K562 (cell line): ENCODE results near the gene SLC1A3. TPM values are rescaled to one million over a fixed set of nuclear protein-coding genes. Genes with fewer than 3 reads are reported as not detected.

Source experiments
- ATAC-seq: fragments of 200-7000 bp; cut with Tn5 transposase; 3 replicates; pipeline ENCODE4 v1.9.1; 2020; ENCODE audit warnings: moderate library complexity
- BruUV-seq: library from RNA; stranded (reverse); fragments of 400-500 nt; replicated peaks from 2 replicates; lab custom pipeline; 2021; lab: Mats Ljungman, UMichigan
- CTCF ChIA-PET: fragments of 300-600 bp; formaldehyde crosslinking; extraction: SDS; loops from one replicate; lab custom pipeline; 2021; ENCODE audit warnings: low intra/inter-chr PET ratio; lab: Yijun Ruan, JAX
- POLR2A ChIA-PET: fragments of 300-600, 350-650 bp; sonication (Branson Sonifier 250); formaldehyde crosslinking; extraction: SDS; loops from one replicate; lab custom pipeline; 2021; ENCODE audit warnings: antibody characterized with exemption, inconsistent platforms; lab: Yijun Ruan, JAX
- DNase-seq, 4 experiments: peaks; one replicate each; pipeline versions ENCODE4 v3.0.0 to v3.0.0-alpha.2; 2011 to 2018; ENCODE audit warnings: low spot score in 3 of 4, mixed read lengths in 3 of 4; ENCODE audit errors: extremely low read depth in 1 of 4
- FAIRE-seq: peaks from 2 replicates; lab custom pipeline; 2011; peaks lifted over from hg19 to GRCh38; lab: Jason Lieb, UNC
- H2AFZ ChIP-seq: 2 replicates; pipeline ENCODE4 v1.6.0; 2011; ENCODE audit warnings: low read depth, low read length, control low read depth, inconsistent platforms
- H3K27ac ChIP-seq: fragments of 200-600 bp; 3 replicates; pipeline ENCODE4 v1.8.0; 2011; ENCODE audit warnings: low read depth, mild to moderate bottlenecking, control low read depth, inconsistent platforms, low read length, moderate library complexity, mixed read lengths; ENCODE audit errors: extremely low read depth
- H3K27me3 ChIP-seq, 2 experiments: fragments of 300-600 bp in 1 of 2; 2 replicates in 1 of 2; 3 replicates in 1 of 2; pipeline versions ENCODE4 v1.6.0 to v1.8.0; 2011; ENCODE audit warnings: inconsistent platforms in 2 of 2, low read length in 2 of 2, mild to moderate bottlenecking in 1 of 2, mixed read lengths in 1 of 2, moderate library complexity in 1 of 2; ENCODE audit not compliant: control insufficient read depth in 2 of 2, insufficient read depth in 2 of 2
- H3K36me3 ChIP-seq: fragments of 300-600 bp; 3 replicates; pipeline ENCODE4 v1.8.0; 2011; ENCODE audit warnings: mild to moderate bottlenecking, low read length, inconsistent platforms; ENCODE audit not compliant: control insufficient read depth, insufficient read depth
- H3K4me1 ChIP-seq, 2 experiments: fragments of 200-600 bp in 1 of 2; replicated peaks in 1 of 2; 2 replicates in 1 of 2; 3 replicates in 1 of 2; pipeline versions ENCODE4 v1.5.1 to v1.8.0; 2011; ENCODE audit warnings: inconsistent platforms in 2 of 2, low read length in 2 of 2, mild to moderate bottlenecking in 1 of 2, mixed read lengths in 1 of 2, moderate library complexity in 1 of 2; ENCODE audit not compliant: control insufficient read depth in 2 of 2, insufficient read depth in 2 of 2
- H3K4me2 ChIP-seq: 2 replicates; pipeline ENCODE4 v1.6.1; 2011; ENCODE audit warnings: low read length, control low read depth, inconsistent platforms, mixed read lengths; ENCODE audit not compliant: insufficient read depth
- H3K4me3 ChIP-seq: fragments of 200-600 bp; sonication (generic), shearing (Covaris generic); 2 replicates; pipeline ENCODE4 v1.5.1; 2016; ENCODE audit warnings: control low read depth, inconsistent platforms
- H3K79me2 ChIP-seq: fragments of 200-600 bp; 3 replicates; pipeline ENCODE4 v1.8.0; 2011; ENCODE audit warnings: low read length, inconsistent platforms; ENCODE audit not compliant: control insufficient read depth, insufficient read depth
- H3K9ac ChIP-seq, 2 experiments: 2 replicates each; pipeline versions ENCODE4 v1.6.0 to v1.6.1; 2011; ENCODE audit warnings: low read depth in 2 of 2, low read length in 2 of 2, control low read depth in 1 of 2, inconsistent platforms in 1 of 2, mild to moderate bottlenecking in 1 of 2, mixed read lengths in 1 of 2; ENCODE audit not compliant: insufficient read depth in 1 of 2
- H3K9me1 ChIP-seq: one replicate; pipeline ENCODE4 v1.6.0; 2011; ENCODE audit warnings: inconsistent platforms, mild to moderate bottlenecking, low read length, moderate library complexity; ENCODE audit not compliant: control insufficient read depth, insufficient read depth
- H3K9me3 ChIP-seq: replicated peaks from 2 replicates; pipeline ENCODE4 v1.5.1; 2011; ENCODE audit warnings: low read depth, low read length, inconsistent platforms; ENCODE audit not compliant: control insufficient read depth, insufficient read depth
- H4K20me1 ChIP-seq: replicated peaks from 2 replicates; pipeline ENCODE4 v1.6.1; 2011; ENCODE audit warnings: low read length, inconsistent platforms, mixed read lengths; ENCODE audit not compliant: control insufficient read depth, insufficient read depth
- KDM4B ChIP-seq, 2 experiments: fragments of 450-650 bp in 1 of 2; sonication (generic) in 1 of 2; IDR thresholded peaks; 2 replicates each; pipeline ENCODE4 v1.6.1; 2016 to 2017; ENCODE audit warnings: borderline replicate concordance in 2 of 2, antibody characterized with exemption in 1 of 2, low read depth in 1 of 2, mild to moderate bottlenecking in 1 of 2
- MYNN ChIP-seq, 2 experiments: sonication (generic); formaldehyde crosslinking in 1 of 2; IDR thresholded peaks; 2 replicates each; pipeline versions ENCODE4 v1.5.0 to v1.6.1; 2016 to 2020; ENCODE audit warnings: antibody characterized with exemption in 1 of 2, missing genetic modification reagents in 1 of 2
- WHSC1 ChIP-seq: IDR thresholded peaks from one replicate; pipeline ENCODE4 v1.6.1; 2012; ENCODE audit warnings: low read length, control low read depth, inconsistent platforms
- ZNF282 ChIP-seq: sonication (generic); formaldehyde crosslinking; IDR thresholded peaks from 2 replicates; pipeline ENCODE4 v1.8.1; 2023; ENCODE audit warnings: missing genetic modification reagents
- ZNF398 ChIP-seq: fragments of 250-450 bp; sonication (Bioruptor Pico); IDR thresholded peaks from 2 replicates; pipeline ENCODE4 v1.8.0; 2021; ENCODE audit warnings: moderate library complexity, mild to moderate bottlenecking, inconsistent platforms
- WGBS: fragments of 100-300 bp; shearing (Covaris generic); methylation state at CpG from one replicate; pipeline ENCODE4 v1.1.6; 2016; ENCODE audit warnings: low coverage, mixed read lengths; ENCODE audit not compliant: insufficient coverage; ENCODE audit errors: missing lambda C conversion rate; 5-methylcytosine and 5-hydroxymethylcytosine counted together
- in situ Hi-C: fragments of 300-500 bp; cut with MboI; formaldehyde crosslinking; loops from 4 replicates; pipeline ENCODE4 v1.15.0; 2018; ENCODE audit warnings: inconsistent platforms, mixed read lengths
- intact Hi-C: fragments of 100-400 bp; cut with micrococcal nuclease; formaldehyde crosslinking; loops from 2 replicates; pipeline ENCODE4 v1.14.2; 2022
- polyA plus RNA-seq, 8 experiments: library from polyadenylated mRNA; depleted of rRNA in 4 of 8; stranded (reverse) in 5 of 8; unstranded in 3 of 8; fragments of >200 nt; fragmentation: Nextera tagmentation in 2 of 8; fragmentation: Illumina TruSeq in 1 of 8; extraction: Ambion mirVana in 2 of 8; extraction: Trizol in 1 of 8; gene quantifications; 2 replicates each; pipeline versions ENCODE4 v1.2.1 to v1.2.3, GENCODE V29; 2011 to 2014; ENCODE audit warnings: inconsistent platforms in 1 of 8, missing spikeins in 1 of 8
- total RNA-seq, 7 experiments: library from RNA; depleted of rRNA in 6 of 7; stranded (reverse); fragments of >200 nt in 6 of 7; fragmentation: Illumina TruSeq in 2 of 7; extraction: Trizol in 2 of 7; gene quantifications; 2 replicates each; pipeline versions ENCODE4 v1.2.1 to v1.2.3, GENCODE V29; 2011 to 2021; ENCODE audit warnings: low replicate concordance in 1 of 7
- TF ChIP-seq, protein P1 (sequence below), 3 experiments: fragments of 200-800 bp in 1 of 3; fragments of 250-450 bp in 1 of 3; fragments of 450-650 bp in 1 of 3; sonication (Bioruptor Pico) in 1 of 3; sonication (Bioruptor generic) in 1 of 3; formaldehyde crosslinking in 1 of 3; IDR thresholded peaks; 2 replicates each; pipeline versions ENCODE4 v1.6.1 to v1.8.0; 2016 to 2022; ENCODE audit warnings: mild to moderate bottlenecking in 2 of 3, missing genetic modification characterization in 2 of 3, missing compliant biosample characterization in 1 of 3, moderate library complexity in 1 of 3

The SLC1A3 gene
- total and polyA plus RNA-seq, 9 of the 15 experiments (the other 6 are each of a cell fraction or from before 2014, with no cell fraction given) = 0.13 TPM; not detected in 8

GRCh38 chr5:36689225-36689624, 82.8 kb downstream of the SLC1A3 start:
- Histone ChIP-seq H3K4me2 (no peak overlapping the region), H3K9me1 (no peaks in the 10 kb centered on the region), H3K36me3 (no peaks in the 10 kb centered on the region), H3K4me1 (peaks cover 0 to 13% of the 10 kb centered on the region in 2 experiments; a peak in 2 of 5 replicates), H2AFZ (no peak overlapping the region), H4K20me1 (no peaks in the 10 kb centered on the region; the same call in 1 of the 2 replicates), H3K4me3 (no peak overlapping the region), H3K27ac (no peak overlapping the region), H3K9me3 (no peaks in the 10 kb centered on the region), H3K79me2 (no peaks in the 10 kb centered on the region), H3K9ac (no peak overlapping the region), H3K27me3 (peaks cover 8 to 37% of the 10 kb centered on the region in 2 experiments; a peak in 4 of 5 replicates)
- TF ChIP-seq MYNN (IDR thresholded peaks at IDR 0.05) = no peak
- TF ChIP-seq MYNN (CRISPR knock-in tag; IDR thresholded peaks at IDR 0.05) = no peak
- TF ChIP-seq WHSC1 = no peak
- no peak for TF ChIP-seq KDM4B (IDR thresholded peaks at IDR 0.05; ENCODE audit: borderline replicate concordance in 2 of 2, low read depth in 1 of 2)
- TF ChIP-seq, protein P1, sequence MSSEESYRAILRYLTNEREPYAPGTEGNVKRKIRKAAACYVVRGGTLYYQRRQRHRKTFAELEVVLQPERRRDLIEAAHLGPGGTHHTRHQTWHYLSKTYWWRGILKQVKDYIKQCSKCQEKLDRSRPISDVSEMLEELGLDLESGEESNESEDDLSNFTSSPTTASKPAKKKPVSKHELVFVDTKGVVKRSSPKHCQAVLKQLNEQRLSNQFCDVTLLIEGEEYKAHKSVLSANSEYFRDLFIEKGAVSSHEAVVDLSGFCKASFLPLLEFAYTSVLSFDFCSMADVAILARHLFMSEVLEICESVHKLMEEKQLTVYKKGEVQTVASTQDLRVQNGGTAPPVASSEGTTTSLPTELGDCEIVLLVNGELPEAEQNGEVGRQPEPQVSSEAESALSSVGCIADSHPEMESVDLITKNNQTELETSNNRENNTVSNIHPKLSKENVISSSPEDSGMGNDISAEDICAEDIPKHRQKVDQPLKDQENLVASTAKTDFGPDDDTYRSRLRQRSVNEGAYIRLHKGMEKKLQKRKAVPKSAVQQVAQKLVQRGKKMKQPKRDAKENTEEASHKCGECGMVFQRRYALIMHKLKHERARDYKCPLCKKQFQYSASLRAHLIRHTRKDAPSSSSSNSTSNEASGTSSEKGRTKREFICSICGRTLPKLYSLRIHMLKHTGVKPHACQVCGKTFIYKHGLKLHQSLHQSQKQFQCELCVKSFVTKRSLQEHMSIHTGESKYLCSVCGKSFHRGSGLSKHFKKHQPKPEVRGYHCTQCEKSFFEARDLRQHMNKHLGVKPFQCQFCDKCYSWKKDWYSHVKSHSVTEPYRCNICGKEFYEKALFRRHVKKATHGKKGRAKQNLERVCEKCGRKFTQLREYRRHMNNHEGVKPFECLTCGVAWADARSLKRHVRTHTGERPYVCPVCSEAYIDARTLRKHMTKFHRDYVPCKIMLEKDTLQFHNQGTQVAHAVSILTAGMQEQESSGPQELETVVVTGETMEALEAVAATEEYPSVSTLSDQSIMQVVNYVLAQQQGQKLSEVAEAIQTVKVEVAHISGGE (CRISPR knock-in tag; IDR thresholded peaks at IDR 0.05) = no peak
- TF ChIP-seq ZNF398 = no peak
- TF ChIP-seq ZNF282 = no peak
- 38% methylated on average over 4 of the region's 5 CpGs for WGBS
- in situ Hi-C loops (no loop called here), intact Hi-C loops (no loop called here)
- ChIA-PET CTCF (interaction anchor here (0.6 kb wide), 1 partner anchor 182 kb away, joined by 4 read pairs; no protein-coding TSS in a partner anchor), POLR2A (no interaction called here)
- FAIRE-seq (no peak), DNase-seq (no peak), ATAC-seq (no peak)
- no TSS peak for BruUV-seq
